GM21737 (cell line): ENCODE data around the gene PP2D1.
"Not testable (repeated sequence)": the region's sequence is repeated elsewhere in the genome, so short reads cannot be mapped to it uniquely, and the experiment has no call there.

Experiments
- ATAC-seq: cut with Tn5 transposase; IDR thresholded peaks from one replicate; pipeline ENCODE4 v1.9.1; 2021; ENCODE audit warnings: mild to moderate bottlenecking, moderate library complexity; ENCODE audit not compliant: unreplicated experiment

Gene PP2D1, protein sequence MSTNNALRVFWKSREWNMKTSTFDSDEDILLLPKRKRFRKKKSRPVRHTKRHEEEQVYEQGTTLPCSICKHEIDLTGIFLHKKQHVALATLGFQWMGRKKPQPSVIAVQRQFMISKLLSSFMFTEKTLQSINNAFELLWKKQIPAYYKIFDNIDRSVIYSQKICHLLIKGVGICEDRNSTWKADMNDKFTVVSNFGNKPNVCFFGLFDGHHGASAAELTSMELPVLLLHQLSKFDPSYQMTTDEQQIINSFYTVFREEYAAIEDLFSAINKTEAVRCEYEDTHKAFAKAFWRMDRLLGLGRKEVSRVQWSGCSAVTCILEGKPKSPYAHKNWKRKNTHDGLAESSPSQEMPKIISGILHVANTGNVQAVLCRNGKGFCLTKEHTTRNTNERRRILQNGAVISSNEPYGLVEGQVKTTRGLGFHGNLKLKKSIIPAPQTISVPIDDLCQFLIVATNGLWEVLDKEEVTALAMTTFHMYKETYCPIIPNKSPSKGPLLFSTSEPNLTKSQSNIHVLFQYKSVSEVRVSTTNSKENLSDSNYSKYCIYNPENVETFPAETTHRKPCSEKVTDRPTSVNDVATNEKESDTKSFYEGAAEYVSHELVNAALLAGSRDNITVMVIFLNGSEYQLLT

DNA sequence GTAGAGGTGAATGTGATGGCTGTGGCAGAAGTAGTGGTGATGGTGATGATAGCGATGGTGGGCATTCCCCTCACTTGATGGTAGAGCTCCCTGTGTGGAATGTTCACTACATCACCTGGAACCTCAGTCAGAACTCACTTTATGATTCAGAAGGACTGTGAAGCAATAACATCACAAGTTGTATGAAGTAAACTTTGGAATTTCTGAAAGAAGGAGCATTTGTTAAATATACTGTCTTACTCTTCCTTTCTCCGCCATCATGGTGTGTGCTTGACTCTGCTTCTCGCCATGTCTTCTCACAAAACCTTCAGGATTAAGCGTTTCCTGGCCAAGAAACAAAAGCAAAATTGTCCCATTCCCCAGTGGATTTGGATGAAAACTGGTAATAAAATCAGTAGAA is at the start of gene PP2D1:
Gene PP2D1, minus strand, starts transcription at position 101 of the 400 bp plus-strand sequence. CDS start 192 bp downstream, outside the sequence.
- ATAC-seq: no peak

DNA sequence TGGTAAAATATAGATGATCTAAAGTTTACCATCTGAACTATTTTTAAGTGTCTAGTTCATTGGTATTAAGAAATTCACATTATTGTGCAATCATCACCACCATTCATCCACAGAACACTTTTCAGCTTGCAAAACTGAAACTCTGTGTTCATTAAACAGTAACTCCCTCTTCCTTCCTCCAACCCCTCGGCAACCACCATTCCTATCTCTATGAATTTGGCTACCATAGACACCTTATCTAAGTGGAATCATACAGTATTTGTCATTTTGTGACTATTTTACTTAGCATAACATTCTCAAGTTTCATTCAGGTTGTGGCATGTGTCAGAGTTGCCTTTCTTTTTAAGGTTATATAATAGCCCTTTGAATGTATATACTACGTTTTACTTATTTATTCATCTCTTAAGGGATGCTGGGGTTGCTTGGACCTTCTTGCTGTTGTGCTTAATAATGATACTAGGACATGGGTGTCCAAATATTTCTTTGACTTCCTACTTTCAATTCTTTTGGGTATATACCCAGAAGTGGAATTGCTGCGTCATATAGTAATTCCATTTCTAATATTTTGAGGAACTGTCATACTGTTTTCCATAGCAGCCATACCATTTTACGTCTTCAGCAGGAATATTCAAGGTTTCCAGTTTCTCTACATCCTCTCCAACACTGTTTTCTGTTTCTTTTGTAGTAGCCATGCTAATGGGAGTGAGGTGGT is 49.1 kb upstream of the PP2D1 start:
- ATAC-seq: peak; percentile 66

DNA sequence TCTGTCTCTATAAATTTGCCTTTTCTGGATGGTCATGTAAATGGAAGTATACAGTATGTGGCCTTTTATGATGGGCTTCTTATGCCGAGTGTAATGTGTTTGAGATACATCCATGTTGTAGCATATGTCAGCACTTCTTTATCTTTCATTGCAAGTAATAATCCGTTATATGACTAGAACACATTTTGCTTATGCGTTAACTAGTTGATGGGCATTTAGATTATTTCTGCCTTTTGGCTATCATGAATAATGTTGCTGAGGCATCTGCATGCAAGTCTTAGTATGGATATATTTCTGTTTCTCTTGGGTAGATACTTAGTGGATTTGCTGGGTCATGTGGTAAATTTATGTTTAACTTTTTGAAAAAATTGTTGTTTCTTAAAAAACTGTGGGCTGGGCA is 47.9 kb upstream of the PP2D1 start:
- no peak for ATAC-seq

DNA sequence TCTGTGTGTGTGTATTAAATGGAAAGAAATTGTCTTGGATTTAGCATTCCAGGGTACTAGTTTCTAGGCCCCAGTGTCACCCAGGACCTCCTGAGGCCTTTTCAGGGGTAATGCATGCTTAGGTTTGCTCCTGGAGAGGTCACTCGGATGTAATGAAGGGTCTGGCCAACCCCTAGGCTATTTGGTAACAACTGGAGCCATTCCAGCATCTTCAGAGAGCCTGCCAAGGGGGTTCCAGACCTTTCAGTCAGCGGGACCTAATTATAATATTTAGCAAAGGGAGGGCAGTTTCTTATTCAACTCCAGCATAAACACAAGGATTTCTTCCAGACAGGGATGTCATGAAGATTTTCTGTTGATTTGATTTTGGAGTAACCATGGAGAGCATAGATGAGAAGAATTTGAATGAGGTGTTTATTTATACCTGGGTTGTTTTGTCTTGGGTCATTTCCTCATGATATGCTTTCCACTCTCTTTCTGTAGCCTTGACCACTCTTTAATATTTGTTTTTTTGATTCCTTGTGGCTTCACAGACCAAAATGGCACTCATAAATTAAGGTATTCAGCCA is 45.6 kb upstream of the PP2D1 start:
- no peak for ATAC-seq

DNA sequence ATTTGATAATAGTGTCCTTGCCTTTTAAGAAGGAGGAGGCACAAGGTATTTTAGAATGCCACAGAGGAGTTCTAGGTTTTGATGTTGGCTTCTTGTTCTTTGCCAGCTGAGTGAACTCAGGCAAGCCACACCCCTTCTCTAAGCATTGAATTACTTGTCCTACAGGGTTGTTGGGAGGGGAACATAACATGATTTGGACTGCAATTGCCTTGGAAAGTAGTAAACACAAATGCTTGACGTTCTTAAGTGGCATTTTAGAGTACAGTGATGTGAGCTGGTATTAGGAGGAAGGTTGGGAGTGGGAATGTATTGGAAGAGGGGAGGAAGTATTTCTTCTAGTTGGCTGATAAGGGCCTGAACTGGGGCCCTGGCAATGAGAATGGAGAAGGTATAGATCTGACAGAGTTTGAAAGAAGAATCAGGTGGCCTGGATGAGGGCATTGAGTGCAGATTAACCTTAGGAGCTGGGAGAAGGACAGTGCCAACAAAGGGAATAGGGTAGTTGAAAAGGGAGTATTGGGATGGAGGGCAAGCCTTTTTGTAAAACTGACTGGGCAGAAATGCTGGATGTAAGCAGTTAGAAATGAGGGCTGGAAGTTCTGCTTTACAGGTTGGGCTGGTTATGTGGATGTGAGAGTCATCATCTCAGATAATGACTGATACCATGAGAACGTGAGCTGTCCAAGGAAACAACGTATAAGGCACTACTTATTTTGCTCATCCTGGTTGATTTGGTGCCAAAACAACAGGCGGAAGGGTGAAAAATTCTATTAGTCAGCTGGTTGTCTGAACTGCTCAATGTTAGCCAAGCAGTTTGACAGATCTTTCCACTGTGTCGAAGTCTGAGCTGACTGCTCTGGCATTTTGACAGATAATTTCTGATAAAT is 44.9 kb upstream of the PP2D1 start:
- no peak for ATAC-seq

DNA sequence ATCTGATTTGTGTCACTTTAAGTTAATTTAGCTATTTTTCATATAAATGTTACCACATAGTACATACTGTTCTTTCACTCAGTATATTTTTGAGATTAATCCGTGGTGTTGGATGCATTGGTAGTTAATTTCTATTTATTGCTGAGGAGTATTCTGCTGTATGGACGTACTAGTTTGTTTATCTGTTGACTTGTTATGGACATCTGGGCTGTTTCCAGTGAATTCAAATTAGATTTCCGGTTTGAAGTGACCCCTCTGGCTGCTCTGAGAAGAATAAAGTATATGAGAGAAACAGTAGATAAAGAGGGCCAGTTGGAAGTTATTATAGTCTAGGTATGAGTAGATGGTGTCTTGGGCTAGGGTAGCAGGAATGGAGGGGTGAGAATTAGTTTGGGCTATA is 43.8 kb upstream of the PP2D1 start:
- no peak for ATAC-seq

DNA sequence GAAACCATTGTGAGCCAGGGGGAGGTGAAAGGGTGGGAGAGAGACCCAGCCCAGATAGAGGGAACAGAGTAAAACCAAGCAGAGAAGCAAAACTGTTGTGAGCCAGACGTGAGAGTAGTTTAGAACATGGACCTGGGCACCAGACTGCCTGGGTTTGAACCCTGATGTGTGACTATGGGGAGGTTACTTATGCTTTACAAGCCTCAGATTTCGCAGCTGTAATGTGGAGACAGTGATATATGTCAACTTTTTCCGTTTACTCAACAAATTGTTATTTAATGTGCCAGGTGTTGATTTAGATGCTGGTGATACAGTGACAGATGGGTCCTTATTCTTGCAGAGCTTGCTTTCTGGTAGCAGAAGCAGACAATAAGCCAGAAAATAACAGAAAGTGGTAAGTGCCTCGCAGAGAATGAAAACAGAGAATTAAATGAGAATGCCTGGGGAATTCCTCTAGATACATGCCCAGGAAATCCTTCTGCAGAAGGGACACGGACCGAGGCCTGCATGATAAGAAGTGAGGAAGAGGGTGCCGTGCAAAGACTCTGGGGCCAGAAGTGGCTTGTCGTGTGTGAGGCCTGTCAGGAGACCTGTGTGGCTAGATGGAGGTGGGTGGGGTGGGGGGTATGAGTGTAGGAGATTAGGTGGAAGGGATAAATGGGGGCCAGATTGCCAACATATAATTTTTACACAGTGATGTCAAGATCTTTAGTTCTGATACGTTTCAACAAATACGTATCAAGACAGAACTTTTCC is 43.1 kb upstream of the PP2D1 start:
- peak; percentile 13 for ATAC-seq

DNA sequence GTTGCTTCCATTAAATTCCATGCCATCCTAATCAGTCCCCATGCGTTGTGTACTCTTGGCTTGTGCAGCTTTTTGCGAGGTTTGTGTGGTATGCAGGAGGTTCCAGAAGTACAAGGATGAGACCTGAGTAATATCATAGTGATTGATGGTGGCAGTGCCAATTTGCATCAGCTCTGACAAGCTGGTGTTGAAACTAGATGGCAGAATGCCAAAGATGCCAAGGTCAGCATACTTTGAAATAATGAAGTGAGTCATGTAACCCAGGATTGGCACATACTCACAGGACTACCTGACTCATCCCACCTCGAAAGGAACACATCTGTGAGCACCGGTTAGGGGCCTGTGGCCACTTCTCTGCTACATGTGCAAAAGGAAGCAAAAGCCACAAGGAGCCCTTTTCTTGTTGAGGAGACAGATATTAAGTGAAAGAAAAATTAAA is 42.5 kb upstream of the PP2D1 start:
- ATAC-seq: peak; percentile 89

DNA sequence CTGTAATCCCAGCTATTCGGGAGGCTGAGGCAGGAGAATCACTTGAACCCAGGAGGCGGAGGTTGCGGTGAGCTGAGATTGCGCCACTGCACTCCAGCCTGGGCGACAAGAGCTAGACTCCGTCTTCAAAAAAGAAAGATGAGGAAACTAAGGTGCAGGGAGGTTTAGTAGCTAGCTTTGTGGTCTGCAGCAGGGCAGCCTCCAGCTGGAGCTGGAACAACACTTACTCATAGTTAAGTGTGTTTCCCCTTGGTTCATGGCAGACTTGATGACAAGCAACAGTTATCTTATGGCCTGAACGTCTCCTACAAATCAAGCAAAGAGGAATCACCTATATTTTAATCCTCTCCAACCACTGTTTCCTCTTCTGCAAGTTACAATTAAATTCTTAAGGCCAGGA is 40.8 kb upstream of the PP2D1 start:
- ATAC-seq: no peak

DNA sequence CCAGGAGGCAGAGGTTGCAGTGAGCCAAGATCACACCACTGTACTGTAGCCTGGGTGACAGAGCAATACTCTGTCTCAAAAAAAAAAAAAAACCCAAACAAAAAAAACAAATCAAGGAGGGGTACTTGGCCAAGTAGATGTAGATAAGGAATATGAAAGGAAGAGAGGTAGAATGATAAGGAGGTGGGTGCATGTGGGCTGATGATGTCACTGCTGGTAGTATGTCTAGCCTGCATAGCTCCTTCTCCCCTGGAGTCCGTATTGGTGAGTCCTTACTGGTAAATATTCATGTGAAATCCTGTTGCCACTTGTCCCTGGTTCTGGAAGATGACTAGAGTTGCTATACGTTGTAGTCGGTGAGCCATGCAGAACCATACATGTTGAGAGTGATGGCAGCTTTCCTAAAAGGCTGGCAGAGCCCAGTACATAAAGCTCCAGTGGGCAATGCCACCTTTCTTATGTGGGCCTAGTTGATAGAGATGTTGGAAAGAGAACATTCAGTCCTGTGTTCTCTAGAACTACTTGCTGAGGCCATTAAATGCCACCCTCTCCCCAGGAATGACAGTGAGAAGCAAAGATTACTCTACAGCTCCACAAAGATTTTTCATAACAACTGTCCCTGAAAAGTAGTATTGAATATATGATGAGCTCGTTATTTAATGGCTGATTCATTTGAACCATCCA is 39.2 kb upstream of the PP2D1 start:
- no peak for ATAC-seq

DNA sequence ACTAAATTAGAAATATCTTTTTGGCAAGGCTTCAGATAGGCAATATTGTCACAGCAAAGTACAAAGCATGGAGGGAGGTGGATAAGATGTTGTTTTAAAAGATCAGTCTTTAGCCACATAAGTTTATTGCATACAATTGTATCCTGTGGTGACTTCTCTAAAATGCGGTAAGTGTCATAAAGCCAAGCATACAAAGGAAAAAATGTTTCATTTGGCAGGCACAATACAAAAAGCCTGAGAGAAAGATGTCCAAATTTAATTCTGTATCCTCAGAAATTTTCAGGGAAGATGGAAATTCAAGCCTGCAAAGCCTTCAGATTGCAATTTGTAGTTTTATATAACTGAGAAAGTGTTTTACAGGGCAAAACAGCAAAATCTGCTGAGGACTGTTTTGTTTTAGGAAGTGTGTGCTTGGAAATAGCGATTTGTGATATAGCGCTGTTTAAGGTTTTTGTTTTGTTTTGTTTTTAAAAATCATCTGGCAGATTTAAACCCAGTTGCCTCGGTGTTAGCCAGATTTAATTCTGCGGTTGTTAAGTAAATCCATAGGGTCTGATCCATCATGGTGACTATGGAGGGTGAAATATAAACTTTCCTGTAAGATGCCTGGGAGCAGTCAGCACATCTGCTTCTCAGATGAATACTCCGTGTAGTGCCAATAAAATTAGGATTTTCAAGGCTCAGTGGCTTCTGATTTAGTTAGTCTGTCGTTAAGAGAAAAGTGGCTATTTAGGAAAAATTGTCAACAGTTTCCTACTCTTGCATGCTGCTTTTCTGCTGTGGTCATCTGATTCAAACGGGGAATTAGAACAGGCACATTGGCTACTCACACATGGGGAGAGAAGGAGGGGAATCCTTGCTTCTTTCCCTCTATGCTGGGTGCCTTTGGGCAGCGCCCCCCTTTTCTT is 36.2 kb upstream of the PP2D1 start:
- ATAC-seq: peak; percentile 31

DNA sequence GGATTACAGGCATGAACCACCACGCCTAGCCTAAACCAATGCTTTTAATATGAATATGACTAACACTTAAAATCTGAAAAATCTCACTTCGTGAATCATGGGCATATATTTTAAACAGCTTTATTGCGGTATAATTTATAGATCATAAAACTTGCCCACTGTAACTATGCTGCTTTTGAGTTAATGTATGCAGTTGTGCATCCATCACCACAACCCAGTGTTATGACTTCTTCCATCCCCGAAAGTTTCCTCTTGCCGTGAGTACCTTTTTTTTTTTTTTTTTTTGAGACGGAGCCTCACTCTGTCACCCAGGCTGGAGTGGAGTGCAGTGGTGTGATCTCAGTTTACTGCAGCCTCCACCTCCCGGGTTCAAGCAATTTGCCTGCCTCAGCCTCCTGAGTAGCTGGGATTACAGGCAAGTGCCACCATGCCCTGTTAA is 35.3 kb upstream of the PP2D1 start:
- no peak for ATAC-seq

DNA sequence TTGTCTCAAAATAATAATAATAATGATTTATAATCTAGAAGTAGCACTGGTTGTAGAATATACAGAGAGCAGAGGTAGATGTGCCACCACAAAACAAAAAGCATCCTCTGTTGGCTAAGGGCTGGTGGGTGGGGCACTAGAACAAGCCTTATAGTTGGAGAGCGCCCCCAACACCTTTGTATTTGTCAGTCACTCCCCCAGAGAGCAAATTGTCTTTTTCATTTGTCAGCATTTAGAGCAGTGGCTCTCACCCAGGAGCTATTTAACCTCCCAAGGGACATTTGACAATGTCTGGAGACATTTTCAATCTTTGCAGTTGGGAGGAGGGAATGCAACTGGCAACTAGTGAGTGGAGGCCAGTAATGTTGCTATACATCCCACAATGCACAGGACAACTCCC is 34.5 kb upstream of the PP2D1 start:
- ATAC-seq: no peak

DNA sequence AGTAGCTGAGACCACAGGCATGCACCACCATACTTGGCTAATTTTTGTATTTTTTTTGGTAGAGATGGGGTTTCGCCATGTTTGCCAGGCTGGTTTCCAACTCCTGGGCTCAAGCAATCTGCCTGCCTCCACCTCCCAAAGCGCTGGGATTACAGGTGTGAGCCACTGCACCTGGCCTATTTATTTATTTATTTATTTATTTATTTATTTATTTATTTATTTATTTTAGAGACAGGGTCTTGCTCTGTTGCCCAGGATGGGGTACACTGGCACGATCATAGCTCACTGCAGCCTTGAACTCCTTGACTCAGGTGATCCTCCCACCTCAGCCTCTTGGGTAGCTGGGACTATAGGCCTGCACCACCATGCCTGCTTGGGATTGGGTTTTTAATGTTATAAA is 33.1 kb upstream of the PP2D1 start:
- not testable (repeated sequence) for ATAC-seq

DNA sequence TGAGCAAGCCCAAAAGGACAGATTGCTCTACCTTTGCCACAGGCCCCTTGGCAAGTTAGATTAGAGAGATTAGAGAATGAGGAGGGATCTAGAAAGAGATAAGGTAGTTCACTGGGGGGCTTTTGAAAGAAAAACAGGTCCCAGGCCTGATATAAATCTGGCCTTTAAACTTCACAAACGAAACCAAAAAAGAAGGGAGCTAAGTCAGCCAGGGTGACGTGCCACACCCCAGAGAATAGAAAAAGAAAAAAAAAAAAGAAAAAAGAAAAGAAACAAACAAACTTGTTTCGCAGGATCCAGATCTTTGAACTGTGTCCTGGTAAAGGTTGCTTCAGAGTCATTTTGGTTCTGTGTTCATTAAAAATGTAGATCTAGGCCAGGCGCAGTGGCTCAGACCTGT is 31.8 kb upstream of the PP2D1 start:
- no peak for ATAC-seq

DNA sequence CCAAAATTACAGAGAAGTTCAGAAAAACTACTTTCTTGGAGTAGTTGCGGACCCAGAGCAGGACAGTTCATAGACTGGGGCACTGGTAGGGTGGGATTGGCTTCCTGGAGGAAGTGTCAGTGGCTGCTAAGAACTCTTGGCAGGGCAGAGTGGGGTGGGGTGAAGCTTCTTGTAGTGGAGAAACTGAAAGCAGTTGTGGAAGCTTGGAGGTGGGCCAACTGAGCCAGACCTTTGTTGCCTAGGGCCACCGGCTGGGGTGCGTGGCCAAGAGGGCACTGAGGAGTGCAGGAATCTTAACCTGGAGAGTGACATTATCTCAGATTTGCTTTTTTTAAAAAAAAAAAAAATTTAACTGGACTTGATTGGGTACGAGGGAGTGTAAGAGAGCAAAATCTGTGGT is 31.3 kb upstream of the PP2D1 start:
- ATAC-seq: peak; percentile 29

DNA sequence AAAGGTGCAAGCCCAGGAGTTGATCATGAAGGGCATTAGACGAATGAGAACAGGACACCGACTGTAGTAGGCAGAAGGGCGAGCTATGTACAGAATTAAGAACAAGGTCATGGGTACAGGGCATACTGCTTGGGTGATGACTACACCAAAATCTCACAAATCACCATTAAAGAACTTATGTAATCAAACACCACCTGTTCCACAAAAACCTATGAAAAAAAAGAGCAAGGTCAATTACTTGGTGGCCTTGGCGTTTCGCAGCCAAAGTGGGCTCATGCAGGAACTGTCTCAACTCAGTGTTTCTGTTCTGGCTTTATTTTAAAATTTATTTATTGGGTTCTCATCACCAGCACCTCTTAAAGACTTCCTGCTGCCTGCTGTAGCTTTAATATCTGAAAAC is 30.3 kb upstream of the PP2D1 start:
- no peak for ATAC-seq

DNA sequence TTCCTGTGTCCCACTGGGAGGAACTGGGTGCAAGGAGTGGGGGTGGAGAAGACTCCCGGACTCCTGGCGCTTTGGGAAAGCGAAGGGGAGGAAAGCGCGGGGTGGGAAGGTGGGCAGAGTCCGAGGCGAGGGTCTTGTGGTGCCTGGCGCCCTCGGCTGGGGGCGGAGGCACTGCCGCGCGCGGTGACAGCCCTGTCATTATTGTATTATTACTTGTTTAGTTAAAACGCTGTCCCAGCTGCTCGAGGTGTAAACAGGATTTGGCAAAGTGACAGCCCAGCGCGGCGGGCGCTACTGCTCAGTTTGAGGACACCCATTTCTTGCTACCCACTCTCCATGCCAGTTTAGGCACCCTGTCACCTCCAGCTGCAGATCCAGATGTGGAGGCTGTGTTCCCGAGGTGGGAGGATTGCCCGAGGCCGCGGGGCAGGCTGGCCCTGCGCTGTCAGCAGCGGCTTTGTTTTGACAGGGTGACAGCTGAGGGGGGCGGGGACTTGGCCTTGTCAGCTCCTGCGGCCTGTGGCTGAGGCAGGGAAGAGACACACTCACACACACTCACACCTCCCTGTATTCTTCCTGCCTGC is 29.2 kb upstream of the PP2D1 start:
- peak; percentile 39 for ATAC-seq
